K562 (cell line): ENCODE data around the gene KCND1. TPM values are rescaled to one million over a fixed set of nuclear protein-coding genes. Genes with fewer than 3 reads are reported as not detected.
A peak's percentile ranks its signal among the peaks of the same experiment; 100 is the strongest.

Source experiments
- AFF1 ChIP-seq, 2 experiments: fragments of 450-650 bp; IDR thresholded peaks; 2 replicates each; pipeline ENCODE4 v1.6.1; 2018; ENCODE audit warnings: mild to moderate bottlenecking in 2 of 2, low read depth in 1 of 2; ENCODE audit not compliant: partially characterized antibody in 2 of 2
- ATF6 ChIP-seq: sonication (generic); formaldehyde crosslinking; IDR thresholded peaks from 2 replicates; pipeline ENCODE4 v1.4.0; 2020; ENCODE audit warnings: mild to moderate bottlenecking, missing genetic modification reagents
- DIDO1 ChIP-seq: fragments of 450-650 bp; IDR thresholded peaks from 2 replicates; pipeline ENCODE4 v1.6.1; 2016; ENCODE audit warnings: low read depth, missing biosample characterization, missing genetic modification characterization
- E2F3 ChIP-seq: fragments of 250-450 bp; sonication (Bioruptor Pico); IDR thresholded peaks from 2 replicates; pipeline ENCODE4 v1.4.0; 2020; ENCODE audit warnings: mild to moderate bottlenecking
- FOXK1 ChIP-seq: sonication (generic); formaldehyde crosslinking; IDR thresholded peaks from 2 replicates; pipeline ENCODE4 v1.8.0; 2022; ENCODE audit warnings: missing genetic modification reagents, mild to moderate bottlenecking, borderline replicate concordance
- IRF2 ChIP-seq: sonication (generic); formaldehyde crosslinking; IDR thresholded peaks from 2 replicates; pipeline ENCODE4 v1.8.1; 2022; ENCODE audit warnings: mild to moderate bottlenecking, missing genetic modification reagents
- KHSRP ChIP-seq: fragments of 450-650 bp; IDR thresholded peaks from 2 replicates; pipeline ENCODE4 v1.6.1; 2017
- KLF16 ChIP-seq: IDR thresholded peaks from 2 replicates; pipeline ENCODE4 v1.6.1; 2016; ENCODE audit warnings: antibody characterized with exemption
- L3MBTL2 ChIP-seq: fragments of 450-650 bp; IDR thresholded peaks from 2 replicates; pipeline ENCODE4 v1.6.1; 2016; ENCODE audit warnings: mild to moderate bottlenecking, moderate library complexity
- NELFE ChIP-seq: IDR thresholded peaks from 2 replicates; pipeline ENCODE4 v1.6.1; 2011; ENCODE audit warnings: mild to moderate bottlenecking; ENCODE audit not compliant: insufficient read depth, insufficient read length
- POU5F1 ChIP-seq: fragments of 150-350 bp; IDR thresholded peaks from 2 replicates; pipeline ENCODE4 v1.6.1; 2014; ENCODE audit warnings: borderline replicate concordance, low read length, low read depth, mild to moderate bottlenecking; ENCODE audit not compliant: partially characterized antibody
- RCOR1 ChIP-seq, 2 experiments: IDR thresholded peaks; 2 replicates each; pipeline ENCODE4 v1.6.1; 2012; ENCODE audit warnings: low read depth in 2 of 2, low read length in 2 of 2, borderline replicate concordance in 1 of 2, improper control_type of control experiment in 1 of 2
- SMAD3 ChIP-seq: fragments of 450-650 bp; formaldehyde crosslinking; conservative IDR thresholded peaks from 2 replicates; pipeline ENCODE4 v1.4.0; 2020; ENCODE audit warnings: mild to moderate bottlenecking
- SMAD4 ChIP-seq: fragments of 250-450 bp; sonication (Bioruptor Pico); conservative IDR thresholded peaks from 2 replicates; pipeline ENCODE4 v1.8.0; 2021; ENCODE audit warnings: inconsistent platforms, mild to moderate bottlenecking, moderate library complexity
- SOX6 ChIP-seq: fragments of 450-650 bp; IDR thresholded peaks from 2 replicates; pipeline ENCODE4 v1.6.1; 2014; ENCODE audit warnings: mild to moderate bottlenecking
- TEAD2 ChIP-seq: fragments of 450-650 bp; IDR thresholded peaks from 2 replicates; pipeline ENCODE4 v1.6.1; 2016; ENCODE audit warnings: missing genetic modification characterization, control low read depth, missing compliant biosample characterization
- ZBTB49 ChIP-seq: sonication (generic); formaldehyde crosslinking; IDR thresholded peaks from 2 replicates; pipeline ENCODE4 v1.8.0; 2022; ENCODE audit warnings: missing genetic modification reagents, mild to moderate bottlenecking, borderline replicate concordance
- ZNF274 ChIP-seq: IDR thresholded peaks from 2 replicates; pipeline ENCODE4 v1.6.1; 2011; ENCODE audit warnings: low read depth, mild to moderate bottlenecking, low read length, moderate library complexity, borderline replicate concordance
- polyA plus RNA-seq, 8 experiments: library from polyadenylated mRNA; depleted of rRNA in 4 of 8; stranded (reverse) in 5 of 8; unstranded in 3 of 8; fragments of >200 nt; fragmentation: Nextera tagmentation in 2 of 8; fragmentation: Illumina TruSeq in 1 of 8; extraction: Ambion mirVana in 2 of 8; extraction: Trizol in 1 of 8; gene quantifications; 2 replicates each; pipeline versions ENCODE4 v1.2.1 to v1.2.3, GENCODE V29; 2011 to 2014; ENCODE audit warnings: inconsistent platforms in 1 of 8, missing spikeins in 1 of 8
- total RNA-seq, 7 experiments: library from RNA; depleted of rRNA in 6 of 7; stranded (reverse); fragments of >200 nt in 6 of 7; fragmentation: Illumina TruSeq in 2 of 7; extraction: Trizol in 2 of 7; gene quantifications; 2 replicates each; pipeline versions ENCODE4 v1.2.1 to v1.2.3, GENCODE V29; 2011 to 2021; ENCODE audit warnings: low replicate concordance in 1 of 7
- TF ChIP-seq, protein P1 (sequence below): sonication (generic); formaldehyde crosslinking; IDR thresholded peaks from 2 replicates; pipeline ENCODE4 v1.5.0; 2020; ENCODE audit warnings: missing genetic modification reagents

Gene KCND1
- total and polyA plus RNA-seq, 9 of the 15 experiments (the other 6 are each of a cell fraction or from before 2014, with no cell fraction given) = 0.06 to 0.83 (median 0.39) TPM; not detected in 1

DNA sequence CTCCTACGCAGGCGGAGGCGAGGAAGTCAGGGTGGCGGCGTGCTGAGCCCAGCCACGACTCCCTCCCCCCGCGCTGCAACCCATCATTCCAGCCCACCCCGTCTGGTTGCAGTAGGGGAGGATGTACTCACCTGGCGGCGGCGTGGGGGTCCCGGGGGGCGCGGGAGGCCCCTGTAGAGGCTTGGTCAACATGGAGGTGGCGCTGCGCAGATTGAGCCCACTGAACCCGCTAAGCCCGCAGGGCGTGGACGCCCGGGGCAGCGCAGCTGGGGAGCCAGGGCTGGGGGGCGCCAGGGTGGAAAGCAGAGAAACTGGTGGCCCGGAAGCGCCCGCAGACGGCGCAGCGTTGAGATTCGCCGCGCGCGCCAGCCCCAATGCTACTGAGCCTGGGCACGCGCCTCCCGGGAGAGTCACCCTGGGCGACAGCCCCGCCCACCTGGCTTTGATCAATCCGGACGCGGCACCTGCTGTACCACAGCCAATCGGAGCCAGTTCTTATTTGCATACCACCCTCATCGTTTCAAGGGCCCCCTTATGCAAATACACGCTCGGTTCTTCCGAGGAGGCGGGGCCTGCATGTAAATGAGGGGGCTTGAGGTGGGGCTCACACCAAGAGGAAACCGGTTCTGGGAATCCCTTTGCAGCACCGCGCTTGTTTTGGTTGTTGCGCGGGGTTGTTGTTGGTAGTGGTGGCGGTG, 52.9 kb downstream of the KCND1 start, which contains the start of gene PIM2 (continued):
- TF ChIP-seq ZBTB49 (CRISPR knock-in tag) = no peak
- TF ChIP-seq ATF6 (CRISPR knock-in tag) = no peak
- no peak for TF ChIP-seq RCOR1 (IDR thresholded peaks at IDR 0.05; ENCODE audit: borderline replicate concordance in 1 of 2, low read depth in 2 of 2, low read length in 2 of 2)
- TF ChIP-seq, protein P1, sequence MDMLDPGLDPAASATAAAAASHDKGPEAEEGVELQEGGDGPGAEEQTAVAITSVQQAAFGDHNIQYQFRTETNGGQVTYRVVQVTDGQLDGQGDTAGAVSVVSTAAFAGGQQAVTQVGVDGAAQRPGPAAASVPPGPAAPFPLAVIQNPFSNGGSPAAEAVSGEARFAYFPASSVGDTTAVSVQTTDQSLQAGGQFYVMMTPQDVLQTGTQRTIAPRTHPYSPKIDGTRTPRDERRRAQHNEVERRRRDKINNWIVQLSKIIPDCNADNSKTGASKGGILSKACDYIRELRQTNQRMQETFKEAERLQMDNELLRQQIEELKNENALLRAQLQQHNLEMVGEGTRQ = peak; percentile 82
- TF ChIP-seq NELFE = peak; percentile 50
- TF ChIP-seq IRF2 = no peak
- no peak for TF ChIP-seq TEAD2 (tag)
- TF ChIP-seq FOXK1 (CRISPR knock-in tag) = 0 out of 2 replicates have a peak, but pooled peaks have one; percentile 32
- peak; percentile 24; the same call in 1 of the 2 replicates for TF ChIP-seq L3MBTL2
- TF ChIP-seq E2F3 (CRISPR knock-in tag) = no peak
- no peak for TF ChIP-seq ZNF274
- TF ChIP-seq SMAD3 (CRISPR knock-in tag) = no peak
- TF ChIP-seq DIDO1 (tag) = no peak
- no peak for TF ChIP-seq SMAD4 (CRISPR knock-in tag)
- TF ChIP-seq KHSRP = no peak
- no peak for TF ChIP-seq AFF1 (IDR thresholded peaks at IDR 0.05; ENCODE audit: low read depth in 1 of 2, partially characterized antibody in 2 of 2)
- TF ChIP-seq POU5F1 = no peak
- no peak for TF ChIP-seq SOX6
- no peak for TF ChIP-seq KLF16
